CD14-positive monocyte (primary cell): ENCODE measurements around the gene PKNOX2. TPM values are rescaled to one million over a fixed set of nuclear protein-coding genes. Genes with fewer than 3 reads are reported as not detected.

Source experiments
- DNase-seq, 3 donors: peaks; one replicate each; pipeline ENCODE4 v3.0.0-alpha.2; 2011 to 2022
- H2AFZ ChIP-seq: 2 replicates; pipeline ENCODE4 v1.6.0; 2012; ENCODE audit warnings: mild to moderate bottlenecking, low read depth, low read length, inconsistent platforms; ENCODE audit not compliant: insufficient read depth, poor library complexity, severe bottlenecking
- H3K27ac ChIP-seq, 2 donors: 1 replicate in 1 of 2; 2 replicates in 1 of 2; pipeline ENCODE4 v1.5.1; 2012 to 2013; ENCODE audit warnings: low read length in 2 of 2, control low read depth in 1 of 2, inconsistent platforms in 1 of 2, low read depth in 1 of 2, mild to moderate bottlenecking in 1 of 2
- H3K27me3 ChIP-seq, 2 donors: one replicate each; pipeline versions ENCODE4 v1.6.0 to v1.6.1; 2011 to 2013; ENCODE audit warnings: low read length in 2 of 2; ENCODE audit not compliant: control insufficient read depth in 2 of 2, insufficient read depth in 2 of 2
- H3K36me3 ChIP-seq, 2 donors: replicated peaks in 1 of 2; 1 replicate in 1 of 2; 2 replicates in 1 of 2; pipeline versions ENCODE4 v1.5.1 to v1.6.1; 2012 to 2013; ENCODE audit warnings: low read length in 2 of 2, control low read depth in 1 of 2, inconsistent platforms in 1 of 2, mild to moderate bottlenecking in 1 of 2; ENCODE audit not compliant: insufficient read depth in 2 of 2, control insufficient read depth in 1 of 2
- H3K4me1 ChIP-seq, 2 donors: 1 replicate in 1 of 2; 2 replicates in 1 of 2; pipeline versions ENCODE4 v1.5.1 to v1.6.1; 2012 to 2013; ENCODE audit warnings: low read length in 2 of 2, control low read depth in 1 of 2, inconsistent platforms in 1 of 2, mild to moderate bottlenecking in 1 of 2, moderate library complexity in 1 of 2; ENCODE audit not compliant: insufficient read depth in 2 of 2, control insufficient read depth in 1 of 2
- H3K4me2 ChIP-seq: replicated peaks from 2 replicates; pipeline ENCODE3; 2012; ENCODE audit warnings: low read length, moderate library complexity, mild to moderate bottlenecking; ENCODE audit not compliant: poor library complexity, severe bottlenecking; ENCODE audit errors: extremely low read depth
- H3K4me3 ChIP-seq, 3 experiments: fragments of 200-600 bp in 1 of 3; sonication (generic) in 1 of 3; replicated peaks in 1 of 3; 1 replicate in 2 of 3; 2 replicates in 1 of 3; pipeline ENCODE4 v1.5.1; 2011 to 2013; ENCODE audit warnings: low read length in 3 of 3, mild to moderate bottlenecking in 3 of 3, control low read depth in 2 of 3, low read depth in 2 of 3, inconsistent platforms in 1 of 3, moderate library complexity in 1 of 3
- H3K79me2 ChIP-seq: 2 replicates; pipeline ENCODE4 v1.6.0; 2012; ENCODE audit warnings: mild to moderate bottlenecking, control low read depth, inconsistent platforms, low read length, moderate library complexity; ENCODE audit not compliant: insufficient read depth
- H3K9ac ChIP-seq: 2 replicates; pipeline ENCODE4 v1.6.0; 2017; ENCODE audit warnings: low read length, mild to moderate bottlenecking; ENCODE audit not compliant: insufficient read depth, poor library complexity, severe bottlenecking
- H3K9me3 ChIP-seq, 2 donors: replicated peaks in 1 of 2; 1 replicate in 1 of 2; 2 replicates in 1 of 2; pipeline versions ENCODE4 v1.5.1 to v1.6.1; 2012 to 2013; ENCODE audit warnings: low read length in 2 of 2, control low read depth in 1 of 2; ENCODE audit not compliant: control insufficient read depth in 1 of 2, insufficient read depth in 1 of 2
- H4K20me1 ChIP-seq: 2 replicates; pipeline ENCODE4 v1.6.0; 2012; ENCODE audit warnings: mild to moderate bottlenecking, low read length, control low read depth, moderate library complexity; ENCODE audit not compliant: insufficient read depth
- H3K27ac Mint-ChIP-seq, 7 donors: one replicate each; pipeline ENCODE4 v1.8.0; 2020; ENCODE audit warnings: mild to moderate bottlenecking in 7 of 7, mixed read lengths in 7 of 7, moderate library complexity in 6 of 7, inconsistent platforms in 2 of 7
- H3K27me3 Mint-ChIP-seq, 3 donors: one replicate each; pipeline ENCODE4 v1.8.0; 2021 to 2022; ENCODE audit warnings: low read depth in 3 of 3, mild to moderate bottlenecking in 3 of 3, mixed read lengths in 3 of 3, moderate library complexity in 3 of 3, inconsistent platforms in 1 of 3
- H3K36me3 Mint-ChIP-seq, 2 donors: one replicate each; pipeline ENCODE4 v1.8.0; 2020; ENCODE audit warnings: mixed read lengths in 2 of 2, inconsistent platforms in 1 of 2, mild to moderate bottlenecking in 1 of 2
- H3K4me1 Mint-ChIP-seq: one replicate; pipeline ENCODE4 v1.8.0; 2020; ENCODE audit warnings: mild to moderate bottlenecking, mixed read lengths
- H3K4me3 Mint-ChIP-seq, 2 donors: one replicate each; pipeline ENCODE4 v1.8.0; 2020; ENCODE audit warnings: mild to moderate bottlenecking in 2 of 2, mixed read lengths in 2 of 2, moderate library complexity in 1 of 2
- H3K9me3 Mint-ChIP-seq, 7 donors: one replicate each; pipeline ENCODE4 v1.8.0; 2020 to 2022; ENCODE audit warnings: mixed read lengths in 7 of 7, mild to moderate bottlenecking in 6 of 7, moderate library complexity in 6 of 7, inconsistent platforms in 2 of 7
- CTCF ChIP-seq: fragments of 200-600 bp; IDR thresholded peaks from one replicate; pipeline ENCODE4 v1.8.0; 2022; ENCODE audit warnings: antibody characterized with exemption, mild to moderate bottlenecking
- WGBS: methylation state at CpG from one replicate; pipeline ENCODE4 v1.1.5; 2013; ENCODE audit warnings: missing lambda C conversion rate; ENCODE audit not compliant: insufficient coverage; 5-methylcytosine and 5-hydroxymethylcytosine counted together
- intact Hi-C, 2 donors: fragments of 100-400 bp; cut with micrococcal nuclease; formaldehyde crosslinking; loops; one replicate each; pipeline versions ENCODE4 v1.15.0 to v1.15.1; 2023
- polyA plus RNA-seq, 3 donors: library from polyadenylated mRNA; depleted of rRNA in 1 of 3; unstranded in 2 of 3; stranded (reverse) in 1 of 3; fragments of 300-500 nt in 2 of 3; fragments of >200 nt in 1 of 3; fragmentation: Illumina TruSeq in 2 of 3; gene quantifications; 1 replicate in 2 of 3; 2 replicates in 1 of 3; pipeline ENCODE4 v1.2.3, GENCODE V29; 2012 to 2021

PKNOX2 gene
- polyA plus RNA-seq, 3 donors = not detected

DNA sequence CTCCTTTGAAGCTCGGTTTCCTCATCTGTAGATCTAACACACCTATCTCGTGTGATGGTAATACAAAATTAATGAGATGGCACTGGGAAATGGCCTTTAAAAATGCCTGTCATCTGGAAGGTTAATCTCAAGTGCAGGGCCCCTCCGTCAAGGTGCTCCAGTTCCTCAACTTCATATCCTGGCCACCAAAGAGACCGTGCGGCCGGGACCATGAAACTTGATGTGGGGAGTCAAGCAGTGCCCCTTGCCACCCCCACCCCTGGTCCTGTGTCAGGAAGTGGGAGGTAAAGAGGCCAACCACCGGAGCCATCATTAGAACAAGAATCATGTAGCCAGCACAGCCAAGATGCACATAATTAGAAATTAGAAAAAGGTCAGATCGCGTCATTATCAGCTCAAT lies 223.3 kb downstream of the PKNOX2 start:
- Histone ChIP-seq H3K27ac (no peak overlapping the region), H3K4me1 (no peaks in the 10 kb centered on the region), H3K27me3 (peaks cover 0 to 3% of the 10 kb centered on the region in 2 donors), H3K4me3 (no peak overlapping the region), H3K36me3 (no peaks in the 10 kb centered on the region), H3K4me2 (no peak overlapping the region), H3K9ac (no peak overlapping the region), H3K9me3 (no peaks in the 10 kb centered on the region), H2AFZ (no peak overlapping the region), H3K79me2 (no peaks in the 10 kb centered on the region), H4K20me1 (no peaks in the 10 kb centered on the region)
- intact Hi-C loops = no loop called here
- H3K36me3 Mint-ChIP-seq = no peaks in the 10 kb centered on the region
- no peak for DNase-seq
- peaks cover 0 to 1% (median 0%) of the 10 kb centered on the region in 7 donors for H3K9me3 Mint-ChIP-seq
- H3K27ac Mint-ChIP-seq = peak overlapping the region in 1 of 7 donors; percentile 5
- WGBS = 100% methylated on average over 4 of the region's 9 CpGs
- TF ChIP-seq CTCF = no peak
- H3K4me3 Mint-ChIP-seq = no peak overlapping the region
- peaks cover 4 to 16% (median 7%) of the 10 kb centered on the region in 3 donors for H3K27me3 Mint-ChIP-seq
- H3K4me1 Mint-ChIP-seq = no peaks in the 10 kb centered on the region

DNA sequence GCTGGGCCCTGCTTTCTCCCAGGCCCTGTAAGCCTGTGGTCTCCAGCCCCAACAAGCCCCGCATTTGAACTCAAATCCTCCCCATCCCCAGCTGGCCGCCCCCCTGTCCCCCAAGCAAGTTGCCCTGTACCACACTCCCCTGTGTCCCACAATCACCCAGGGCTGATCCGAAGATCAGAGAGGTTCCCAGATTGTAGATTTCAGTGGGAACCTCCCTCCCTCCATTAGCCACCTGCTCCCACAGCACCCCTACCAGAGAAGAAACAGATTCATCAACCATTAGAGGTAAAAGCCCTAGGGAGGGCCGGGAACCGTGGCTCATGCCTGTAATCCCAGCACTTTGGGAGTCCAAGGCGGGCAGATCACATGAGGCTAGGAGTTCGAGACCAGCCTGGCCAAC lies 224.1 kb downstream of the PKNOX2 start:
- no peaks in the 10 kb centered on the region for H3K4me1 ChIP-seq
- 82% methylated on average over 6 of the region's 7 CpGs for WGBS
- peaks cover 5 to 12% (median 7%) of the 10 kb centered on the region in 3 donors for H3K27me3 Mint-ChIP-seq
- DNase-seq = no peak
- H3K36me3 ChIP-seq = no peaks in the 10 kb centered on the region
- H4K20me1 ChIP-seq = no peaks in the 10 kb centered on the region
- no peak overlapping the region for H3K27ac Mint-ChIP-seq
- no peak for TF ChIP-seq CTCF
- peaks cover 0 to 1% (median 0%) of the 10 kb centered on the region in 7 donors for H3K9me3 Mint-ChIP-seq
- no peak overlapping the region for H3K27ac ChIP-seq
- H3K4me3 Mint-ChIP-seq = no peak overlapping the region
- no peak overlapping the region for H2AFZ ChIP-seq
- no peaks in the 10 kb centered on the region for H3K9me3 ChIP-seq
- H3K9ac ChIP-seq = no peak overlapping the region
- no peaks in the 10 kb centered on the region for H3K36me3 Mint-ChIP-seq
- H3K79me2 ChIP-seq = no peaks in the 10 kb centered on the region
- no peak overlapping the region for H3K4me2 ChIP-seq
- no peaks in the 10 kb centered on the region for H3K4me1 Mint-ChIP-seq
- no peak overlapping the region for H3K4me3 ChIP-seq
- intact Hi-C loops = no loop called here
- H3K27me3 ChIP-seq = peaks cover under 1 to 3% of the 10 kb centered on the region in 2 donors
